ENCODE results near the gene AGO1.
"Not testable (repeated sequence)": the region's sequence is repeated elsewhere in the genome, so short reads cannot be mapped to it uniquely, and the experiment has no call there.

The AGO1 gene

DNA sequence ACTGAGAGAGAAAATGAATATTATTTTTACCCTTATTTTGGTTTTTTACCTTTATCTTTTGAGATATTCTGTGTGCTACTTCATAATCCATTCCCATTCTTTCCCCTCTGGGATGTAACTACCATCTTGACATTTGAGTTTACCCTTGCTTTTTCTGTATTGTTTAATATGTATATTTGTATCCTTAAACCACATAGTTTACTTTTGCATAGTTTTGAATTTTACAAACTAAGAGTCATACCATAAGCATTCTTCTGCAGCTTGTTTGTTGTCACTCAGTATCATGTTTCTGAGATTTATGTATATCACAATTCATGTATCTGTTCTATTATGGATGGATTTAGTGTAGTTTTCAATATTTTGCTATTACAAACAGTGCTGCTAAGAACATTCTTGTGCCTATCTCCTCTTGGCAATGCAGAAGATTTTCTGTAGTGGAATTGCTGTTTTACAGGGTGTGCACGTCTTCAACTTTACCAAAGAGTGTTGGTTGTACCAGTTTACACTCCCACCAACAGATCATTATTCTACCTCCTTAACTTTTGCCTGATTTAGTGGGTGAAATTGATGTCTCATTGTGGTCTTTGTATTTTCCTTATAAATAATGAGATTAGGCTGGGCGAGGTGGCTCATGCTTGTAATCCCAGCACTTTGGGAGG is 12.2 kb upstream of the AGO1 start:
- no peak for DNase-seq

DNA sequence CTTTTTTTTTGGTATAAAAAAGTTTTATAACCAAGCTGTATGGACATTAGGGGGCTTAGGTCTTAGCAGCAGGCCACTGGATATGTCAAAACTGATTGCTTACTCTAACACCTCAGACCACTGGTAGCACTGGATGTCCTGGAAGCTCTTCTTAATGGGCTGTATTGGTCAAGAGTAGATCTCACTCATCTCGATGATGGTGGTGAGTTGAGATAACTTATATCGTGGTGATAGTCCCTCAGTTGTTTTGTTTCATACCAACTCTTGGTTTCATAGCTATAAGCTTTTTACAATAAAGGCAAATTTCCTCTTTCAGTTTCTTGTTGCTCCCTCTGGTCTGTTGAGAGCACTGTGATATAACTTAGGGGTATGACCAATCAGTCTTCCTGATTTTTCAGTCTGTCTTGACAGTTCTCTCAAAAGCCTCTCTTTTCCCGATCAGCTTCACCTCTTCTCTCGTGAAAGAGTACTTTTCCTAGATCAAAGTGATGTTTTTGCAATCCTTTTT is 9.7 kb upstream of the AGO1 start:
- no peak for DNase-seq

DNA sequence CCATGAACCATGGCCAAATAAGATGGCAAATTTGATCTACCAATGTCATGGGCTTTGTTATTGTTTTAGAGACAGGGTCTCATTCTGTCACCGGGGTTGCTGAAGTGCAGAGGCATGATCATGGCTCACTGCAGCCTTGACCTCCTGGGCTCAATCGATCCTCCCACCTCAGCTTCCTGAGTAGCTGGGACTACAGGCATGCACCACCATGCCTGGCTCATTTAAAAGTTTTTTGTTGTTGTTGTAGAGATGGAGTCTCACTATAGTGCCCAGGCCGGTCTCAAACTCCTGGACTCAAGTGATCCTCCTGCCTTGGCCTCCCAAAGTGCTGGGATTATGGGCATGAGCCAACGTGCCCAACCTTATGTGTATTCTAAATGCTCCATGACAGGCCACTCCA is 8.9 kb upstream of the AGO1 start:
- DNase-seq = not testable (repeated sequence)

DNA sequence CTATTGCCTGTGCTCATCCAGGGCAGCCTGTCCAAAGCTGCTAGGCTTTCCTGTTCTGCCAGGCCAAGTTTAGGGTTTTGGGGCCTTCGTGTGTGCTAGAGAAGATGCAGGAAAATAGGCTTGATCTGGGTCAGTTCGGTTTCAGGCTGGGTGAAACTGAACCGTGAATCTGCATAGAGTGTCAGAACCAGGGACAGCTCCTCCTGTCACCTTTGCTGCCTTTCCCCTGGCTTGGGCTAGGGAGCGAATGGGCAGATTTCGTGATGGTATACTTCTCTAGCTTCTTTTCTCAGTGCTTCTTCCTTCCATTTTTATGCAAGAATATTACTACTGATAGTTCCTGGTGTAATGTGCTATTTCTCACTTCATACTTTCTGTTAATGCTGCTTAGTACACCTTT is 6.0 kb upstream of the AGO1 start:
- DNase-seq = no peak

DNA sequence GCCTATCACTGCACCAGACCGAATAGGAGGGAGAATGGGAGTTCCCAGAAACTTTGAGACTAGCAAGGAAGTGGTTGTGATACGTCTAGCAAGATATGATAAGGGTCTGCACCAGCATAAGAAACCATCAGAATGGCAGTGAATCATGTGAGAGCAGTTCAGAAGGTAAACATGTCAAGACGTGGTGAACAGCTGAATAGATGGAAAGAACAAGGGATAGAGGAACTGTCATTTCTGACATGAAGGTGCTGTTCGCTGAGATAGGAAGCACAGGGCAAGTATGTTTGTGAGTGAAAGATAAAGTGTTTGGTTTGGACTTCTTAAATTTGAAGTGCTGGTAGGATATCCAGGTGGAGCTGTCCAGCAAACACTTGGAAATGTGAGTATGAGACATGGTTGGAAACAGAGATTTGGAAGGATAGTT is 1.1 kb upstream of the AGO1 start:
- DNase-seq = no peak

DNA sequence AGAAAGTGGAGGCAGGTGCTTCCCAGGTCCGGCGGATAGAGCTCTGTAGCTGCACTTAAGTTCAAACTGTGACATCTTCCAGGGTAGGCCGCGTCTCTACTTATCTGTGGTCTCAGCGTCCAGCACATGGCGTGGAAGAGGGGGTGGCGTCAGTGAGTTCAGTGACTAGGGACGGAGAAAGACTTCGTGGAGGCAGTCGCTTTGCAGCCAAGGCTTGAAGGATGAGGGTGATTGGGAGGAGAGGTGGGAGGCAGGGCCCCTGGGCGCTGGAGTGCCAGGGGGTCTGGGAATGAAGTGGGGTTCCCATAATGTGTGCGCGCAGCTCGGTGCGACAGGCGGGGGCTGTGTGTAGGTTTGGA is 444 bp upstream of the AGO1 start:
- no peak for DNase-seq

DNA sequence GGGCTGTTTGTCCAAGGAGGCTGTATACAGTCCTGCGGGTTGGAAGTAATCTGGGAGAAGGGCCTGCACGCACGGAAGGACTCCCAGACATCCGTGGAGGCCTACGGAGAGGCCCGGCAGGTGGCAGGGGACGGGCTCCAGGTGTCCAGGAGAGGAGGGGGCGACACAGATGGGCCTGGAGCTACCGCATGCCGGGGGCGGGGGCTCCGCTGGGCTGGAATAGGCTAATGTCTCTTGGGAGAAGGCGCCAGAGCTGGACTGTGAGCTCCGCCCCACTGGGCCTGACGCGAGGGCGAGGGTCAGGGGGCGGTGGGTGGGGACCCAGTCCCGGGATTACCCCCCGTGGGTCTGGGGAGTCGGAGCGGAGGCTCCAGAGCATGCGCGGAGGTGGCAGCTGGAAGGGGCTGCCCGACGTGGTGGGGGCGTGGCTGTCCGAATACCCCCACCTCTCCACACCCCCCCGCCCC is 659 bp downstream of the AGO1 start:
- DNase-seq = peak; percentile 51

DNA sequence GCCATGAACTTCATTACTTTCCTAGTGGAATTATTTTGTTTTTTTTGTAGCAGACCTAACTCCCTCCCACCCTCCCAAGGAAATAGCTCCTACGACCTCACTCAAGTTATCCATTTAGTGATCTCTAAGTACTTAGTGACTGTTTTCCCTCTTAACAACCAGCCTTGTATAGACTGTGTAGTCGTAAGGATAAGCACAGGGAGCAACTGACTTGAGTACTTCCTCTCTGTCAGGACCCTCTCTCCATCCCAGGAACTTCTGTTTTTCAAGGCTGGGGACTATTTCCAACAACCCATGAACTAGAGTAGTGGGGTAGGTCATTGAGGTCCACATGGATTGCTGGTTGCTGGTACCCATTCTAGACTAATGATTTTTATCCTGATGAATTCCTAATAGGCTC is 1.9 kb downstream of the AGO1 start:
- no peak for DNase-seq

DNA sequence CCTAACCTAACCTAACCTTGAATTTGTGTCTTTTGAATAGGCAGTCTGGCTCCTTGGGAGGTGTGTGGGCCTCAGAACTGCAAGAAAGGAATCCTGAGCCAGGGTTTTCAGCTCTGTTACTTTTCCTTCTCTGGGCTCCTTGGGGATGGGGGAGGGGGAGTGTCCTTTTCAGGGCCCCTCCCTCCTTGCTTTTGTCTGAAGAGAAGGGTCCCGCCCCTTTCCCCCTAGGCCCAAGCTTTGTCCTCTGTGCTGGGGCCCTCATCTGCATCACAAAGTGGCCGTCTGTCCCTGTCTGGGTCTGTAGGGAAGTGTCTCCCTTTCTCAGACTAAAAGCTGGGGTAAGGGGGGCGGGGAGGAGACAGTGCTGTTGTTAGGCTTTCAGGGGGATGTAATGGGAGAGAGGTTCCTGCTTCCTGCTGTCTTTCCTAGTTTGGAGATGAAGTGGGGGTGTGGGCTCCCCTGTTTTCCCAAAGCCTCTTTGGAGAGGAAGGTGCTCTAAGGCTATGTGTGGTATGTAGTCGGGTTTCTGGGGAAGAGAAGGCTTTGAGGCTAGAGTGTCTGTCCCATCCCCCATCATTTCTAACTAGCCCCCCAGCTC is 3.1 kb downstream of the AGO1 start:
- DNase-seq = no peak

DNA sequence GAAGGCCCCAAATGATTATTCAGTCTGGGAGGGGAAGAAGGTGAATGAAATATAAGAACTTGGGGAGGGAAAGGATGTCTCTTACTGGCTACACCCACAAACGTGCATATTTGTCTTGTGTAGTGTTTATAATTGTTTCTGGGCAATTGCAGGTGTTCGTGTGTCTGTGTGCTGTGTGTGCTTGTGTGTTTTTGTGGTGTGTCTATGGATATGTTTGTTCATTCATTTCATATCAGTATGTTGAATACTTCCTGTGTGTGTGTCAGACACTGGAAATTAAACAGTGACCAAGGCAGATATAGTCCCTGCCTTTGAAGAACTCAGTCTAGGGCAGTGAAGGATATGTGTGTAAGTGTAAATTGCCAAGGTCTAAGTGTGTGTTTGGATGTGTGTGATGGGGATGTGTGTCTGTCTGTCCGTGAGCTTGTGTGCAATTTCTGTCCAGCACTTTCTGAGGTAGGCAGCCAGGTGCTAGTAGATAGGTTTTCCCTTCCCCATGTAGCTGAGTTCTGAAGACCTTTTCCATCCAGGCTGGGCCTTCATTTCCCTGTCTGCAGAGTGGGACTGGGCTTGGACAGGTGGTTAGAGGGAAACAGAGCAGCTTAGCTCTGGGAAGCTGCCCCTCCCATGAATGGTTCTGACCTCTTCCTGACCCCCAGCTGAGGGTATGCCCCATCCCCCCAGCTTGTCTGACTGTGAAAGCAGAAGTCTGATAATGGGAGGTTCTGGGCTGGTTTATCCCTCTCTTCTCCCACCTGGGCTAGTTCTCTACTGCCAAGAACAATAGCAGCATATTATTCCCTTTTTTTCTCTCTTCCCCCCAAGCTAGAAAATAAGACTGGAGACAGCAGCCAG is 3.8 kb downstream of the AGO1 start:
- DNase-seq = no peak

DNA sequence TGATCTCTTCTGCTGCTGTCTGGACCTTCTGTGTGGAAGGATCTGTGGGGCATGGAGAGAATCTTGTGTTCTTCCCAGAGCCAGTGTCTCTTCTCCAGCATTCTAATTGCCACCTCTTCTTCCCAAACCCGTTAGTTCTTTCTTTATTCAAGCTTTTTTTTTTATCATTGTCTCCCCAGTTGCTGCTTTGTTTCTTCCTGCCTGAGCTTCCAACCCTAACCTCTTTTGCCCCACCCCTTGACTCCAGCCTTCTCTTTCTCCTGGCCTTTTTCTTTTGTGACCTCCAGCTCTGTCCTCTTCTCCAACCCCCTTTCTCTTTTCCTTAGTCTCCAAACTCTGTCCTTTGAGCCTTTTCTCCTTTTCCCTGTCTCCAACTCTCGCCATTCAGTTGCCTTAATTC is 4.5 kb downstream of the AGO1 start:
- DNase-seq = no peak

DNA sequence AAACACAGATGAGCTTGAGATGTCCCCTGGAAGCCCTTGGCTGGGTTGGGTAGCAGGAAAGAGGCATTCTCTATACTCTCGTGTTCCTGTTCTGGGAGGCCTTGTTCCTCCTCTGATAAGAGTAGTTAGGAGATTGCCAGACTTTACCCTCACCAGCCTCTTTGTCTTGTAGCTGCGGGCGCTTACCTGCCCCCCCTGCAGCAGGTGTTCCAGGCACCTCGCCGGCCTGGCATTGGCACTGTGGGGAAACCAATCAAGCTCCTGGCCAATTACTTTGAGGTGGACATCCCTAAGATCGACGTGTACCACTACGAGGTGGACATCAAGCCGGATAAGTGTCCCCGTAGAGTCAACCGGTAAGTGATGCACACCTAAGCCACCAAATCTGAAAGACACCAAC is 5.2 kb downstream of the AGO1 start:
- no peak for DNase-seq

DNA sequence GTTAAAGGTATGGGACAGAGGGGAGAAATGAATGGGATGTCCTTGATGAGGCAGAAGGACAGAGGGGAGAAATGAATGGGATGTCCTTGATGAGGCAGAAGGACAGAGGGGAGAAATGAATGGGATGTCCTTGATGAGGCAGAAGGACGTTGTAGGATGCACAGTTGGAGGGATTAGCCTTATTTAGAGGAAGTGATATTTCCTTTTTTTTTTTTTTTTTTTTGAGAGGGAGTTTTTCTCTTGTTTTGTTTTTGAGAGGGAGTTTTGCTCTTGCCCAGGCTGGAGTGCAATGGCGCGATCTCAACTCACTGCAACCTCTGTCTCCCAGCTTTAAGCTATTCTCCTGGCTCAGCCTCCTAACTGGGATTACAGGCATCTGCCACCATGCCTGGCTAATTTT is 6.0 kb downstream of the AGO1 start:
- DNase-seq = not testable (repeated sequence)

DNA sequence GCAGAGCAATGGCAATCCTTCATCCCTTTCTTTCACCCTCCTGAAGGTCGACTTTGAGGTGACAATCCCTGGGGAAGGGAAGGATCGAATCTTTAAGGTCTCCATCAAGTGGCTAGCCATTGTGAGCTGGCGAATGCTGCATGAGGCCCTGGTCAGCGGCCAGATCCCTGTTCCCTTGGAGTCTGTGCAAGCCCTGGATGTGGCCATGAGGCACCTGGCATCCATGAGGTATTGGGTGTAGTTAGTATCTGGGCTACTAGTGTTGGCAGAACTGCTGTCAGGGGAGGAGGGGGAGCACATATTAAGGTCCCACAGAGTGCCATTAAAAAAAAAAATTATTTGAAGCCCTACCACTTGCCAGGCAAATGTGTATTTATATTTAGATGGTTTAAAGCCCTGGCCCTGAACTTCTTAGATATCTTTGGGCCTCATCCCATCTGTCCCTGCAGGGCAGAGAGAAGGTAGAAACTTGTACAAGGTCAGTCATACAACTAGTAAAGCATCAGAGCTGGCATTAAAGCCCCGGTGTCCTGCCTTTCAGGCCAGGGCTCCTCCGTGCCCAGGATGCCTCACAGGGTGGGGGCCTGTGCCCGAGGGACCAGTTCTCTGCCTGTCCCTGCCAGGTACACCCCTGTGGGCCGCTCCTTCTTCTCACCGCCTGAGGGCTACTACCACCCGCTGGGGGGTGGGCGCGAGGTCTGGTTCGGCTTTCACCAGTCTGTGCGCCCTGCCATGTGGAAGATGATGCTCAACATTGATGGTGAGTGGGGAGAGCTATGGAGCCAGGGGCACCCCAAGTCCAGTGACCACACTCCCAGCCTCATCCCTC is 10.3 kb downstream of the AGO1 start:
- DNase-seq = no peak

DNA sequence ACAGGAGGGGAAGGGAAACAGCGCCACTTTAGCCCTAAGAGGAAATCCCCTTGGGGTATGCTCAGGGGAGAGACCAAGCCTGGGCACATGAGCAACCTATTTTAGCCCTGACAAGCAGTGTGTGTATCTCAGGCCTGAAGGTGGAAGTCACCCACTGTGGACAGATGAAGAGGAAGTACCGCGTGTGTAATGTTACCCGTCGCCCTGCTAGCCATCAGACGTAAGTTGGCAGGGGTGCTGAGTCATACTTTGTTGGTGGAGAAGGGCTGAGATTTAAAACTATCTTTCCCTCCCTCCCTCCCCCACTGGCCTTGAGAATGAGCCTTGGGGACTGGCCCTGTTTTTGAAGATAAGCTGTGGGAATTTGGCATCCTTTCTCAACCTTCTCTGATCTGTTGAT is 11.2 kb downstream of the AGO1 start:
- no peak for DNase-seq

DNA sequence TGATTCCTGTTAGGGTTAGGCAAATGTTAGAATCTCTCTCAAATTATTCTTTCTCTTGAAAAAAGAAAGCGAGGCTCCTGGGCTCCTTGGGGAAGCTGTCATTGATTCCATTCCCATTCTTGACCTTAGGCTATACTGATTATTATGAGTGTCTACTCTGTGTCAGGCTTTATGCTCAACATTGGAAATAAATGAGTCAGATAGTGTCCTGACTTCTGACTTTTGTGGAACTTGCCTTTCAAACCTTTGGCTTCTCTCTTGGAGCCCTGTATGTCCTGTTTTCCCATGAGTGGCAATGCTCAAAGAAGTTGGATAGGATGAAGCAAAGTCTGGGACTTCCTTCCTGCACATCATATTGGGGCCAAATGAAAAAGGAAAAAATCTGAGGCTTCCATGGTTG is 11.6 kb downstream of the AGO1 start:
- no peak for DNase-seq

DNA sequence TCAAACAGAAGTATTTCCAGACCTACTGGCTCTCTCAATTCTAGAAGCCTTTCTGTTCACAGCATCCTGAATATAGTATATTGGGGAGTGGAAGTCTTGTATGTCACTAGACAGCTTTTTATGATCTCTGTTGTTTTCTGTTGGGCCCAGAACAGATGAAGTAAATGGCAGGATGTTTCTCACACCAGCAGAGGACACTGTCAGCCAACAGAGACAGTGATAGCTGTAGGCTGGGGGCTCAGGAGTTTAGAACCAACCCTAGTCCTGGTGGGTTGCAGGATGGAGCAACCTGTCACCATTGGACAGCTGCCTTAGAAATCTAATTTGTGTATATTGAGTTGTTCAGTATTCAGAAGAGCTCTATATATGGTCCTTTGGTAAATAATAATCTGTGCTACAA is 16.9 kb downstream of the AGO1 start:
- no peak for DNase-seq

DNA sequence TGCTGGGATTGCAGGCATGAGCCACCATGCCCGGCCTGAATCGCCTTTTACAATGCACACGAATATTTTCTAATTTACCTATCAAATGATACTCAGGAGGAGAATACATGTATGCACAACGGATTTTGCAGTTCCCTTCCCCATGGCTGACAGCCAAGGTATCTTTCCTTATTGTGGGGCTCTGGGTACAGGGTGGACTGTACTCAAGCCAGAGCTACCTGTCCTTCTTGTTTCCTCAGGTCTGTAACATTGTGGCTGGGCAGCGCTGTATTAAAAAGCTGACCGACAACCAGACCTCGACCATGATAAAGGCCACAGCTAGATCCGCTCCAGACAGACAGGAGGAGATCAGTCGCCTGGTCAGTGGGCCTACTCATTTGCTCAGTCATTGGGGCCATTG is 18.2 kb downstream of the AGO1 start:
- DNase-seq = no peak

DNA sequence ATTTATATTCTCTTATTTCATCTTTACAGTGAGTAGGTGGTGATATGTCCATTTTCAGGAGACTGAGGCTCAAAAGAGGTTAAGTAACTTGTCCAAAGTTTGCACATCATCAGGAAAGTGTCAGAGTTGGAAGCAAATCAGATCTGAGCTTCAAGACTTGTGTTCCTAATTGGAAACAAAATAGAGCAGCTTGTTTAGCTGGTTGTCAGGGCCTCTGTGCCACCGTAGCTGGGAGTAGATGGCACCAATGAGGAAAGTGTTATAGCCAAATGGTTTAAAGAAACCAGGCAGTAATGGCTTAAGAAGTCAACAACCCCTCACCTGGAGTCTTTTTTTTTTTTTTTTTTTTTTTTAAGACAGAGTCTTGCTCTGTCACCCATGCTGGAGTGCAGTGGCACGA is 19.7 kb downstream of the AGO1 start:
- no peak for DNase-seq

DNA sequence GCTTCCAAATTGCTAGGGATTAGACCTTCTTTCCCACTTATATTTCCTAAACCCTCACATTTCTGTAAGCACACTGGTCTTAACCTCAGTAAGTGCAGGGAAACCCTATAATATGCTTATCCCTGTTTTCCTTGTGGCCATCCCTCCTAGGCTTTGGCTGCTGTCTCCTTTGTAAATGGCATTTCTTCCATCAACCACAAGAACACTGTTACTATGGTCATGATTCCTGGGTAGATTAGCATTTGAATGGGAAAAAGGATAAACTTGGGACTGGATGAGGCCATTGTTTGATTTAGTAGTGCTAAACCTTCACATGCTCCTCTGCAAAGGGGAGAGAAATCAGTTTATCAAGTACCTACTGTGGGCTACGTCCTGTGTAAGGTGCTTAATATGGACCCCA is 31.7 kb downstream of the AGO1 start:
- DNase-seq = no peak

DNA sequence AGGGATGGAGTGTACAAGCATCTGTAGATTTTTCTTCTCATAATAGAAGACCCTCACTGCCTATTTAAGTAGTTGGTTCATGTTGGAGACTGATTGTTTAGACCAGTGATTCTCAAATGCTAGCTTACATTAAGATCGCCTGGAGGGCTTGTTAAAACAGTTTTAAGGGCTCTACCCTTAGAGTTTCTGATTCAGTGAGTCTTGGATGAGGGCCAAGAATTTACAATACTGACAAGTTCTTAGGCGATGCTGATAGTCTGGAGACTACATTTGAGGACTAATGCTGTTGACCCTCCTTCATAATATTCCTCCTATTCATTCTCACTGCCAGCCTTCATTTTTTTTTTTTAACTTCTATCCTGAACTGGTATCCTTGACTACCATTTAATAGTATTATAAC is 32.7 kb downstream of the AGO1 start:
- DNase-seq = no peak

DNA sequence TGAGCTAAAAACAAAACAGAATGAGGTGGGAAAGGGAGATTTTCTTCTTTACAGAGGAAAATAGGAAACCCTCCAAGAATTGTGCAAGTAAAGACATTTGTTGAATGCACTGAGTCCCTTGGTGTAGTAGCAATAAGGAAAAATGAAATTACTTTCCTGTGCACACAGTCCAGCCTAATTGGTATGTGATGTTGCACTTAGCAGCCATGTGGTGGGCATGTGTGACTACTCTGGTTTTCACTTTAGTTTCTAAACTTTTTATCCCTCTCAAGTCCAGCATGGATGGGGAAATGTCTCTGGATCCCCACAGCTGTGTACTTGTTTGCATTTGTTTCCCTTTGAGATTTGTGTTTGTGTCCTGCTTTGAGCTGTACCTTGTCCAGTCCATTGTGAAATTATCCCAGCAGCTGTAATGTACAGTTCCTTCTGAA is 40.8 kb downstream of the AGO1 start:
- DNase-seq = no peak

DNA sequence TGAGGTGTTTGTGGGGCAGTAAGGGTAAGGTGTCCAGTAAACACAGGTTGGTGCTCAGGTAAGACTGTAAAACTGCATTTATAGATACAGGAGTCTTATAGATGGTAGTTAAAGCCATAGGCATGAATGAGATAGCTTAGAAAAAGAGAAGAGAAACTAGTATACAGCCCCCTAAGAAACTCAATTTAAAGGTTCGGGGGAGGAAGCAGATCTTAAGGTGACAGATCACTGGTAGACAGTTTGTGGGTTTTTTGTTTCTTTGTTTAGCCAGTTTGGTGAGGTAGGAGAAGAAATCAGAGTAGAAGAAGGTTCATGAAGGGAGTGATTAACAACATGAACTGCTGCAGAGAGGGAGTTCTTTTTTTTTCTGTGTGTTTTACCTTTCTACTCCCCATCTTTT is 41.8 kb downstream of the AGO1 start:
- no peak for DNase-seq

Measured in activated naive CD4-positive, alpha-beta T cell treated with Interleukin-2 at 50 U/mL for 16 hours (primary cell).